Ovary (tissue), 9 donors: ENCODE measurements around the gene ZNF26. TPM values are rescaled to one million over a fixed set of nuclear protein-coding genes. Genes with fewer than 3 reads are reported as not detected.

Experiments used
- DNase-seq, 5 donors: peaks; one replicate each; pipeline ENCODE4 v3.0.0-alpha.2; 2019 to 2020
- H3K27ac ChIP-seq, 2 donors: fragments of 200-600 bp; one replicate each; pipeline versions ENCODE4 v1.5.1 to v1.8.0; 2019 to 2022
- H3K27me3 ChIP-seq: fragments of 200-600 bp; one replicate; pipeline ENCODE4 v1.8.0; 2022
- H3K36me3 ChIP-seq: fragments of 200-600 bp; sonication (generic); one replicate; pipeline ENCODE4 v1.5.1; 2019
- H3K4me1 ChIP-seq: one replicate; pipeline ENCODE4 v1.8.1; 2013; ENCODE audit warnings: mild to moderate bottlenecking, moderate library complexity; ENCODE audit not compliant: insufficient read depth
- H3K4me3 ChIP-seq: fragments of 200-600 bp; sonication (generic); one replicate; pipeline ENCODE4 v1.5.1; 2017
- H3K9me3 ChIP-seq, 2 donors: fragments of 200-600 bp in 1 of 2; sonication (generic) in 1 of 2; one replicate each; pipeline versions ENCODE4 v1.5.1 to v1.8.1; 2013 to 2019; ENCODE audit warnings: mild to moderate bottlenecking in 1 of 2, moderate library complexity in 1 of 2
- CTCF ChIP-seq, 3 donors: fragments of 450-650 bp in 2 of 3; fragments of 200-600 bp in 1 of 3; IDR thresholded peaks; one replicate each; pipeline versions ENCODE4 v1.5.1 to v1.8.0; 2016 to 2022; ENCODE audit warnings: antibody characterized with exemption in 3 of 3, mild to moderate bottlenecking in 1 of 3
- EP300 ChIP-seq: sonication (generic); formaldehyde crosslinking; IDR thresholded peaks from one replicate; pipeline ENCODE4 v1.6.1; 2017; ENCODE audit warnings: antibody characterized with exemption
- POLR2A ChIP-seq: fragments of 450-650 bp; IDR thresholded peaks from one replicate; pipeline ENCODE4 v1.6.1; 2017; ENCODE audit warnings: antibody characterized with exemption, mild to moderate bottlenecking, moderate library complexity
- WGBS, 3 donors: extraction: QIAGEN DNeasy Blood & Tissue Kit in 1 of 3; methylation state at CpG; one replicate each; pipeline versions ENCODE4 v1.1.5 to v1.1.7; 2013 to 2017; 5-methylcytosine and 5-hydroxymethylcytosine counted together
- intact Hi-C, 4 donors: fragments of 100-400 bp; cut with DNase I; formaldehyde crosslinking; loops; one replicate each; pipeline versions ENCODE4 v1.11.0 to v1.15.1; 2022 to 2023
- polyA plus RNA-seq, 2 donors: library from polyadenylated mRNA; stranded (reverse); fragments of 200-250 nt in 1 of 2; fragments of 350-450 nt in 1 of 2; fragmentation: Illumina TruSeq in 1 of 2; extraction: RNeasy Lipid Tissue Mini Kit (QIAGEN cat#74804) in 1 of 2; gene quantifications; one replicate each; pipeline ENCODE4 v1.2.3, GENCODE V29; 2013 to 2014
- total RNA-seq, 7 donors: library from RNA; depleted of rRNA in 2 of 7; stranded (reverse); fragments of >200 nt in 2 of 7; fragmentation: NEBNext Ultra II Directional in 3 of 7; extraction: Animal tissue kit (Norgen Biotek cat#: 25700) in 3 of 7; gene quantifications; one replicate each; pipeline versions ENCODE4 v1.1.0 to v1.2.4, GENCODE V29; 2016 to 2023
- donor health status: DM: no; HTN: no; CAD: no; lungs with moderate emphysema.
- donor health status: DM: no; HTN: no; CAD: no.
- donor health status: Bipolar disorder and iron deficiency.
- donor health status: DM: yes; HTN: yes; CAD: no.
- donor health status: DM: no; HTN: no; CAD: no.
- donor health status: DM: yes; HTN: yes; CAD: no.

The ZNF26 gene
- total and polyA plus RNA-seq, 9 donors: 3.2 to 18.9 (median 13.3) TPM

DNA sequence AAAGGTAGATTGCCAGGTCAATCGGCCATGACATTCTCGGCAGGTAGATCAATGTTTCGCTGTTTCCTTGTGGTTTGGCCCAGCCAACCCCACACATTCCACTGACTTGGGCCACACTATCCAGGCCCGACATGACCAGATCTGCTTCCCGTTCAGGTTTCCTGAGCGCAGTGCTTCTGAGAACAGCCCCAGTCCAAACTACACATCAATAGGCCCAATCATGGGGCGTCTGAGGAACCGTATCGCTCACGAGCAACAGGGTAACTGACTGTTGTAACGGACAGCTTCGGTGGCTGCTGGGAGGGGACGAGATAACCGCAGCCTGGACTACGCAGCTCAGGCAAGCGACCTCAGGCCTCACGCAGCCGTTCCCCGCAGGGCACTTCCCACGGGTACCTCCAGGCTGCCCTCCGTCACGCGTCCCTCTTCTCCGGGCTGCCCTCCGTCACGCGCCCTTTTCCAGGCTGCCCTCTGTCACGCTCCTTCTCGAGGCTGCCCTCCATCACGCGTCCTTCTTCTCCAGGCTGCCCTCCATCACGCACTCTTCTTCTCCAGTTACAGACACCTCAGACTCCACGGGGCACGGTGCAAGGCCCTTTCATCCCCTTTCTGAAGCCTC lies 44.7 kb upstream of the ZNF26 start:
- Histone ChIP-seq H3K36me3 (peaks cover 5% of the 10 kb centered on the region), H3K27ac (no peak overlapping the region), H3K4me3 (no peak overlapping the region), H3K4me1 (no peaks in the 10 kb centered on the region), H3K27me3 (no peaks in the 10 kb centered on the region), H3K9me3 (peaks cover 0 to 66% of the 10 kb centered on the region in 2 donors)
- TF ChIP-seq EP300 (no peak), CTCF (IDR thresholded peaks at IDR 0.05) (no peak), POLR2A (no peak)
- intact Hi-C loops: no loop called here
- WGBS, 3 donors: 94 to 98% (median 96%) methylated on average over 30 to 34 of the region's 34 CpGs
- DNase-seq: no peak

DNA sequence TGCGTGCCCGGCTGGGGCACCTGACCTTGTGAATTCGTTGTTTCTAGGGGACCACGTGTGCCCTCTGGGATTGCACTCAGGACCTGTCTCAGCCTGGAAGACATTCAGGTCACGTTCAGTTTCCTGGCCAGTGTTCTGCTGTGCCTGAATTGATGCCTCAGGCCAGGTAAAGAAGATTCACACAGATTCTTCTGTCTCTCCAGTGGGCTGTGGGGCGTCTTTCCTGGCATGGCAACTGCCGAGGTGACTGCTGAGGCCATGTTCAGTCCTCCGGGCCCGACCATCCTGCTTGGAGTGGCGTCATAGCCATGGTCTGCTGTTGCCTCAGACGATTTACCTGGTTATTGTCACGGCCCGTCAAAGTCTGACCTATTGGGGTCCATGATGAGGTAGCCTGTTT lies 43.6 kb upstream of the ZNF26 start:
- 97 to 99% (median 98%) methylated on average over 13 of the region's 13 CpGs for WGBS, 3 donors
- H3K36me3 ChIP-seq: peaks cover 5% of the 10 kb centered on the region
- no peaks in the 10 kb centered on the region for H3K4me1 ChIP-seq
- H3K9me3 ChIP-seq: peaks cover 0 to 67% of the 10 kb centered on the region in 2 donors
- no peak overlapping the region for H3K27ac ChIP-seq
- H3K4me3 ChIP-seq: no peak overlapping the region
- intact Hi-C loops: no loop called here
- TF ChIP-seq CTCF (IDR thresholded peaks at IDR 0.05) (no peak), EP300 (no peak), POLR2A (no peak)
- no peak for DNase-seq
- no peaks in the 10 kb centered on the region for H3K27me3 ChIP-seq

DNA sequence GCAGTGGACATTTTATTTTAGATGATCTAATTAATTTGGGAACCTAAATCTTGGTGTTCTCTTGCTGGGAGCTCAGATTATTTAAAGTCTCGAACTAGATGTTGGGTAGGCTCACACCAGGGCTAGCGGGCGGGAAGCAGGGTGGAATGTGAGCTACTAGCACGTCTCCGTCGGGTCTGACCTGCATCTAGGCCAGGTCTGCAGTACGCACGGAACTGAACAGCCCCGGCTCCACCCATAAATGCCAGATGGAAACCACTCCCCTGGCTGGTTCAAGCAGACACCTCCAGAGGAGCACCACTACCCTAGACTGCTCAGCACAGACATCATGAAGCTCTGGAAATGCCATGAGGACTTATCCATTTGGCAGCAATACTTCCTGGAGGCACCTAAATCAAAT lies 40.4 kb upstream of the ZNF26 start:
- TF ChIP-seq EP300: no peak
- no peak for TF ChIP-seq CTCF (IDR thresholded peaks at IDR 0.05)
- DNase-seq: no peak
- peaks cover 5% of the 10 kb centered on the region for H3K36me3 ChIP-seq
- intact Hi-C loops: no loop called here
- H3K9me3 ChIP-seq: peaks cover 0 to 80% of the 10 kb centered on the region in 2 donors
- H3K27ac ChIP-seq: no peak overlapping the region
- H3K4me3 ChIP-seq: no peak overlapping the region
- 96 to 99% (median 98%) methylated on average over 9 of the region's 9 CpGs for WGBS, 3 donors
- no peaks in the 10 kb centered on the region for H3K4me1 ChIP-seq
- H3K27me3 ChIP-seq: no peaks in the 10 kb centered on the region

- Histone ChIP-seq H3K4me1 (no peaks in the 10 kb centered on the region), H3K4me3 (no peak overlapping the region), H3K27me3 (no peaks in the 10 kb centered on the region), H3K9me3 (peaks cover 0 to 74% of the 10 kb centered on the region in 2 donors), H3K36me3 (peaks cover 5% of the 10 kb centered on the region), H3K27ac (no peak overlapping the region)
- no peak for DNase-seq
- intact Hi-C loops: no loop called here
- 91 to 93% (median 93%) methylated on average over 8 of the region's 8 CpGs for WGBS, 3 donors
- TF ChIP-seq POLR2A (no peak), EP300 (no peak), CTCF (IDR thresholded peaks at IDR 0.05) (no peak)
Observed at GRCh38 chr12:132946246-132946820, 39.8 kb upstream of the ZNF26 start.
